Endothelial cell of umbilical vein (primary cell): ENCODE data around the gene XKR3. TPM values are rescaled to one million over a fixed set of nuclear protein-coding genes. Genes with fewer than 3 reads are reported as not detected.
"Not testable (repeated sequence)": the region's sequence is repeated elsewhere in the genome, so short reads cannot be mapped to it uniquely, and the experiment has no call there.

Experiments used
- BruUV-seq: library from RNA; stranded (reverse); fragments of 400-500 nt; replicated peaks from 2 replicates; lab custom pipeline; 2021; lab: Mats Ljungman, UMichigan
- CTCF ChIA-PET: fragments of 300-600, 350-600 bp; sonication (Branson Sonifier 250); formaldehyde crosslinking; loops from one replicate; lab custom pipeline; 2021; ENCODE audit warnings: antibody characterized with exemption, inconsistent platforms; lab: Charles Lee
- POLR2A ChIA-PET: fragments of 300-600, 350-600 bp; sonication (Branson Sonifier 250); formaldehyde crosslinking; loops from one replicate; lab custom pipeline; 2021; ENCODE audit warnings: antibody characterized with exemption, inconsistent platforms; lab: Charles Lee
- DNase-seq: peaks from one replicate; pipeline ENCODE4 v3.0.0-alpha.2; 2011; ENCODE audit warnings: low read depth, low spot score
- FAIRE-seq: peaks from 2 replicates; lab custom pipeline; 2011; peaks lifted over from hg19 to GRCh38; lab: Jason Lieb, UNC
- H2AFZ ChIP-seq: 2 replicates; pipeline ENCODE4 v1.6.0; 2012; ENCODE audit warnings: low read depth, low read length, control low read depth, inconsistent platforms
- H3K27ac ChIP-seq: 2 replicates; pipeline ENCODE4 v1.5.1; 2011; ENCODE audit warnings: low read depth, mild to moderate bottlenecking, control low read depth, low read length, moderate library complexity; ENCODE audit not compliant: insufficient read depth
- H3K27me3 ChIP-seq, 2 experiments: 2 replicates each; pipeline versions ENCODE4 v1.6.0 to v1.6.1; 2011; ENCODE audit warnings: low read length in 2 of 2, mixed read lengths in 1 of 2; ENCODE audit not compliant: control insufficient read depth in 2 of 2, insufficient read depth in 2 of 2
- H3K36me3 ChIP-seq, 2 experiments: 2 replicates in 1 of 2; 3 replicates in 1 of 2; pipeline ENCODE4 v1.5.1; 2011; ENCODE audit warnings: low read length in 2 of 2, mild to moderate bottlenecking in 1 of 2, moderate library complexity in 1 of 2; ENCODE audit not compliant: control insufficient read depth in 2 of 2, insufficient read depth in 2 of 2; ENCODE audit errors: extremely low read depth in 1 of 2
- H3K4me1 ChIP-seq: 3 replicates; pipeline ENCODE4 v1.5.1; 2011; ENCODE audit warnings: mild to moderate bottlenecking, low read length; ENCODE audit not compliant: control insufficient read depth, insufficient read depth; ENCODE audit errors: extremely low read depth
- H3K4me2 ChIP-seq: 2 replicates; pipeline ENCODE4 v1.6.1; 2011; ENCODE audit warnings: low read length, control low read depth, mixed read lengths; ENCODE audit not compliant: insufficient read depth
- H3K4me3 ChIP-seq, 3 experiments: fragments of 200-600 bp in 1 of 3; sonication (generic), shearing (Covaris generic) in 1 of 3; replicated peaks in 1 of 3; 2 replicates each; pipeline ENCODE4 v1.5.1; 2011 to 2016; ENCODE audit warnings: control low read depth in 3 of 3, low read length in 3 of 3, mild to moderate bottlenecking in 2 of 3, inconsistent platforms in 1 of 3, low read depth in 1 of 3, moderate library complexity in 1 of 3; ENCODE audit not compliant: insufficient read depth in 1 of 3
- H3K79me2 ChIP-seq: 2 replicates; pipeline ENCODE4 v1.6.0; 2012; ENCODE audit warnings: low read length, inconsistent platforms; ENCODE audit not compliant: control insufficient read depth, insufficient read depth
- H3K9ac ChIP-seq: replicated peaks from 2 replicates; pipeline ENCODE3; 2011; ENCODE audit warnings: low read length, control low read depth; ENCODE audit not compliant: insufficient read depth; ENCODE audit errors: extremely low read depth
- H3K9me1 ChIP-seq: replicated peaks from 3 replicates; pipeline ENCODE4 v1.6.0; 2011; ENCODE audit warnings: mild to moderate bottlenecking, low read length; ENCODE audit not compliant: control insufficient read depth, insufficient read depth; ENCODE audit errors: extremely low read depth
- H3K9me3 ChIP-seq: replicated peaks from 2 replicates; pipeline ENCODE4 v1.5.1; 2012; ENCODE audit warnings: low read length, inconsistent platforms; ENCODE audit not compliant: control insufficient read depth, insufficient read depth
- H4K20me1 ChIP-seq: replicated peaks from 2 replicates; pipeline ENCODE3; 2011; ENCODE audit warnings: mild to moderate bottlenecking, low read length; ENCODE audit not compliant: control insufficient read depth, insufficient read depth; ENCODE audit errors: extremely low read depth
- CTCF ChIP-seq, 2 donors: IDR thresholded peaks; 1 replicate in 1 of 2; 2 replicates in 1 of 2; pipeline ENCODE4 v1.5.1; 2011; ENCODE audit warnings: low read length in 2 of 2, mild to moderate bottlenecking in 2 of 2, moderate library complexity in 2 of 2, control low read depth in 1 of 2, inconsistent platforms in 1 of 2, low read depth in 1 of 2; ENCODE audit not compliant: insufficient read depth in 1 of 2; ENCODE audit errors: extremely low read depth in 1 of 2
- EZH2 ChIP-seq: IDR thresholded peaks from 2 replicates; pipeline ENCODE4 v1.6.1; 2012; ENCODE audit warnings: borderline replicate concordance, low read depth, mild to moderate bottlenecking, moderate library complexity, low read length, inconsistent platforms; ENCODE audit not compliant: severe bottlenecking
- FOS ChIP-seq: IDR thresholded peaks from 2 replicates; pipeline ENCODE4 v1.6.1; 2011; ENCODE audit warnings: mild to moderate bottlenecking, low read length, moderate library complexity, borderline replicate concordance; ENCODE audit not compliant: insufficient read depth
- GATA2 ChIP-seq: IDR thresholded peaks from 2 replicates; pipeline ENCODE4 v1.7.0; 2011; ENCODE audit warnings: low read depth, mild to moderate bottlenecking, moderate library complexity, mixed read lengths, low read length; ENCODE audit not compliant: insufficient read length, insufficient read depth
- JUN ChIP-seq: IDR thresholded peaks from 2 replicates; pipeline ENCODE4 v1.6.1; 2011; ENCODE audit warnings: borderline replicate concordance, low read depth; ENCODE audit not compliant: insufficient read length, insufficient read depth
- MAX ChIP-seq: IDR thresholded peaks from 2 replicates; pipeline ENCODE4 v1.6.1; 2011; ENCODE audit not compliant: insufficient read depth, insufficient read length
- MYC ChIP-seq: IDR thresholded peaks from one replicate; pipeline ENCODE4 v1.6.1; 2011; ENCODE audit warnings: mild to moderate bottlenecking, low read depth, low read length
- POLR2A ChIP-seq: IDR thresholded peaks from 2 replicates; pipeline ENCODE4 v1.6.1; 2012; ENCODE audit warnings: low read depth, mild to moderate bottlenecking, control low read depth, low read length
- POLR2AphosphoS5 ChIP-seq: IDR thresholded peaks from 2 replicates; pipeline ENCODE4 v1.6.1; 2012; ENCODE audit warnings: low read depth, mild to moderate bottlenecking, control low read depth, low read length, moderate library complexity; ENCODE audit not compliant: insufficient read depth
- dilution Hi-C: fragments of 300-500 bp; cut with MboI; formaldehyde crosslinking; loops from one replicate; pipeline ENCODE4 v1.15.0; 2019; ENCODE audit warnings: low sequenced_read_pairs; ENCODE audit not compliant: extremely low pct_ligation_motif_present
- intact Hi-C: fragments of 100-400 bp; cut with micrococcal nuclease; formaldehyde crosslinking; loops from one replicate; pipeline ENCODE4 v1.10.0; 2022
- polyA plus RNA-seq, 4 experiments: library from polyadenylated mRNA; depleted of rRNA in 3 of 4; stranded (reverse) in 3 of 4; unstranded in 1 of 4; fragments of >200 nt; gene quantifications; 2 replicates each; pipeline versions ENCODE4 v1.2.1 to v1.2.3, GENCODE V29; 2011 to 2012; ENCODE audit warnings: missing spikeins in 1 of 4
- total RNA-seq: library from RNA; stranded (reverse); gene quantifications from 2 replicates; pipeline ENCODE4 v1.2.3, GENCODE V29; 2021

XKR3 gene
- total and polyA plus RNA-seq, 2 donors (not counting 3 experiments of a cell fraction or from before 2014, with no cell fraction given): not detected

GRCh38 chr22:16854631-16855030, 29.4 kb upstream of the XKR3 start:
- FAIRE-seq (no peak), DNase-seq (no peak)
- Histone ChIP-seq H3K79me2 (no peaks in the 10 kb centered on the region), H3K4me3 (no peak overlapping the region), H3K36me3 (no peaks in the 10 kb centered on the region), H3K9ac (no peak overlapping the region), H3K27me3 (no peaks in the 10 kb centered on the region), H3K9me3 (peaks cover 7% of the 10 kb centered on the region), H3K4me2 (no peak overlapping the region), H3K4me1 (no peaks in the 10 kb centered on the region), H4K20me1 (no peaks in the 10 kb centered on the region), H3K27ac (no peak overlapping the region), H2AFZ (no peak overlapping the region), H3K9me1 (no peaks in the 10 kb centered on the region)
- TF ChIP-seq GATA2: no peak
- TF ChIP-seq FOS: no peak
- TF ChIP-seq MAX: no peak
- TF ChIP-seq MYC: no peak
- TF ChIP-seq CTCF (IDR thresholded peaks at IDR 0.05; ENCODE audit: extremely low read depth in 1 of 2, insufficient read depth in 1 of 2, low read depth in 1 of 2, low read length in 2 of 2): no peak
- TF ChIP-seq JUN: no peak
- TF ChIP-seq EZH2: no peak
- TF ChIP-seq POLR2A: no peak
- TF ChIP-seq POLR2AphosphoS5: no peak
- ChIA-PET CTCF (no interaction called here), POLR2A (no interaction called here)
- dilution Hi-C loops: no loop called here
- BruUV-seq: no TSS peak
- intact Hi-C loops: no loop called here

GRCh38 chr22:16851268-16851996, 26.2 kb upstream of the XKR3 start:
- H2AFZ ChIP-seq, H3K27ac ChIP-seq, H3K27me3 ChIP-seq, DNase-seq, H3K4me2 ChIP-seq, H3K9ac ChIP-seq, H3K79me2 ChIP-seq, H3K36me3 ChIP-seq, H3K9me1 ChIP-seq, intact Hi-C loops, CTCF ChIA-PET, BruUV-seq, H3K9me3 ChIP-seq, H3K4me3 ChIP-seq, POLR2A ChIA-PET, FAIRE-seq, dilution Hi-C loops, H3K4me1 ChIP-seq, H4K20me1 ChIP-seq: not testable (repeated sequence)
